H1 (cell line): ENCODE results near the gene ASTN2.

ENCODE experiments used
- CTCF ChIP-seq, 3 experiments: IDR thresholded peaks; 1 replicate in 2 of 3; 2 replicates in 1 of 3; pipeline versions ENCODE4 v1.5.1 to v1.6.1; 2011; ENCODE audit warnings: low read length in 3 of 3, mild to moderate bottlenecking in 3 of 3, inconsistent platforms in 2 of 3, low read depth in 1 of 3, moderate library complexity in 1 of 3; ENCODE audit not compliant: insufficient read depth in 1 of 3; ENCODE audit errors: control extremely low read depth in 1 of 3
- EGR1 ChIP-seq: IDR thresholded peaks from 2 replicates; pipeline ENCODE4 v1.6.1; 2011; ENCODE audit warnings: low read depth, low read length, borderline replicate concordance
- EP300 ChIP-seq, 2 experiments: IDR thresholded peaks; 1 replicate in 1 of 2; 2 replicates in 1 of 2; pipeline ENCODE4 v1.6.1; 2011 to 2012; ENCODE audit warnings: low read depth in 2 of 2, low read length in 2 of 2, mild to moderate bottlenecking in 2 of 2, borderline replicate concordance in 1 of 2, inconsistent platforms in 1 of 2, moderate library complexity in 1 of 2
- EZH2 ChIP-seq: fragments of 200-600 bp; sonication (generic); IDR thresholded peaks from 2 replicates; pipeline ENCODE4 v1.7.1; 2012; ENCODE audit warnings: low read depth, mild to moderate bottlenecking, moderate library complexity, low read length, inconsistent platforms; ENCODE audit not compliant: severe bottlenecking
- JUND ChIP-seq: IDR thresholded peaks from 2 replicates; pipeline ENCODE4 v1.6.1; 2011; ENCODE audit warnings: mild to moderate bottlenecking, improper control_type of control experiment, low read length
- NRF1 ChIP-seq: IDR thresholded peaks from 2 replicates; pipeline ENCODE4 v1.6.1; 2011; ENCODE audit warnings: mild to moderate bottlenecking, low read depth, low read length, improper control_type of control experiment
- RAD21 ChIP-seq, 2 experiments: IDR thresholded peaks in 1 of 2; conservative IDR thresholded peaks in 1 of 2; 2 replicates each; pipeline ENCODE4 v1.6.1; 2011; ENCODE audit warnings: low read depth in 2 of 2, low read length in 2 of 2, improper control_type of control experiment in 1 of 2, inconsistent platforms in 1 of 2, mild to moderate bottlenecking in 1 of 2, moderate library complexity in 1 of 2
- RFX5 ChIP-seq: IDR thresholded peaks from 2 replicates; pipeline ENCODE4 v1.6.1; 2011; ENCODE audit warnings: low read depth, low read length, improper control_type of control experiment, borderline replicate concordance
- USF2 ChIP-seq: IDR thresholded peaks from 2 replicates; pipeline ENCODE4 v1.6.1; 2011; ENCODE audit warnings: low read length, improper control_type of control experiment

- no peak for TF ChIP-seq CTCF (IDR thresholded peaks at IDR 0.05; ENCODE audit: control extremely low read depth in 1 of 3, insufficient read depth in 1 of 3, low read depth in 1 of 3, low read length in 3 of 3)
- no peak for TF ChIP-seq JUND
- no peak for TF ChIP-seq EZH2
- no peak for TF ChIP-seq EP300 (IDR thresholded peaks at IDR 0.05; ENCODE audit: borderline replicate concordance in 1 of 2, low read depth in 2 of 2, low read length in 2 of 2)
- TF ChIP-seq NRF1: no peak
- TF ChIP-seq USF2: no peak
- no peak for TF ChIP-seq EGR1
- no peak for TF ChIP-seq RFX5
- no peak for TF ChIP-seq RAD21 (IDR thresholded peaks at IDR 0.05 in 1 of 2, conservative IDR thresholded peaks at IDR 0.05 in 1 of 2; ENCODE audit: low read depth in 2 of 2, low read length in 2 of 2)
Measured at GRCh38 chr9:116565986-116566385, 848.9 kb downstream of the ASTN2 start.
